ENCODE measurements around the gene ZNF823. TPM values are rescaled to one million over a fixed set of nuclear protein-coding genes. Genes with fewer than 3 reads are reported as not detected.
A peak's percentile ranks its signal among the peaks of the same experiment; 100 is the strongest.

Gene ZNF823
- polyA plus RNA-seq, 2 of the 4 experiments (the other 2 are of a cell fraction), result 2.9 to 3.7 TPM

GRCh38 chr19:11769995-11770394, 31.2 kb upstream of the ZNF823 start (continued):
- TF ChIP-seq KDM1A (IDR thresholded peaks at IDR 0.05; ENCODE audit: low read depth), result no peak
- TF ChIP-seq, protein P1, sequence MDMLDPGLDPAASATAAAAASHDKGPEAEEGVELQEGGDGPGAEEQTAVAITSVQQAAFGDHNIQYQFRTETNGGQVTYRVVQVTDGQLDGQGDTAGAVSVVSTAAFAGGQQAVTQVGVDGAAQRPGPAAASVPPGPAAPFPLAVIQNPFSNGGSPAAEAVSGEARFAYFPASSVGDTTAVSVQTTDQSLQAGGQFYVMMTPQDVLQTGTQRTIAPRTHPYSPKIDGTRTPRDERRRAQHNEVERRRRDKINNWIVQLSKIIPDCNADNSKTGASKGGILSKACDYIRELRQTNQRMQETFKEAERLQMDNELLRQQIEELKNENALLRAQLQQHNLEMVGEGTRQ (IDR thresholded peaks at IDR 0.05), result no peak

DNA sequence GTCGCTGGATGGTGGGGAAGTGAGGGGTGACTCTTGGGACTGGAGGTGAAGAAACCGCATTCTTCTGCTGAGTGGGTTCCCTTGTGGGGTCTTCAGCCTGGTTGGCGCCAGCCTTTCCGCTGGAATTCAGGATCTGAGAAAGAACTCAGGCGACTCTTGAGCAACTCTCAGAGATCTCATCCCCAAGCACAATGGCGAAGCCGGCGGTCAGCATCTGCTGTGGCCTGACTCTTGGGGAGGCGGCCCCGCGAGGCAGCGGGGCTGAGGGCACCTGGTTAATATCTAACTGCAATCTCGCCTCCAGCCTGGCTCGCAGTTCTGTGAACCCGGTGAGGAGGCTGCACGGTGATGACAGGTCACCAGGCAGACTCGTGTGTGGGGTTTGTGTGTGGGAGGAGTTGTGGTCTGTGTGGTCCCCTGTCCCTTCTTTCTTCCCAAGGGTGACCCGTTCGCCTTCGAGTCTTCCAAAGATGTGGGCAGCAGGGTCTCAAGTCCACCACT, 28.9 kb upstream of the ZNF823 start:
- TF ChIP-seq EHMT2 (IDR thresholded peaks at IDR 0.05; ENCODE audit: low read depth) (no peak), POLR2A (IDR thresholded peaks at IDR 0.05; ENCODE audit: low read length) (no peak), RNF2 (IDR thresholded peaks at IDR 0.05; ENCODE audit: borderline replicate concordance, low read depth) (no peak), TP53 (CRISPR knock-in tag; IDR thresholded peaks at IDR 0.05) (no peak), POLR2AphosphoS2 (conservative IDR thresholded peaks at IDR 0.05; ENCODE audit: low read length) (no peak), HDAC2 (IDR thresholded peaks at IDR 0.05) (no peak), E2F6 (IDR thresholded peaks at IDR 0.05; ENCODE audit: borderline replicate concordance, low read depth) (no peak), BHLHE40 (IDR thresholded peaks at IDR 0.05; ENCODE audit: low read depth, low read length) (no peak), CHD4 (IDR thresholded peaks at IDR 0.05; ENCODE audit: borderline replicate concordance) (no peak), SREBF2 (IDR thresholded peaks at IDR 0.05) (no peak), NPAS2 (CRISPR knock-in tag; IDR thresholded peaks at IDR 0.05; ENCODE audit: borderline replicate concordance) (no peak), RAD21 (conservative IDR thresholded peaks at IDR 0.05 in 1 of 2, IDR thresholded peaks at IDR 0.05 in 1 of 2) (no peak), BCL3 (IDR thresholded peaks at IDR 0.05) (no peak), MYC (IDR thresholded peaks at IDR 0.05; ENCODE audit: borderline replicate concordance, low read length) (no peak)
- TF ChIP-seq, protein P2, sequence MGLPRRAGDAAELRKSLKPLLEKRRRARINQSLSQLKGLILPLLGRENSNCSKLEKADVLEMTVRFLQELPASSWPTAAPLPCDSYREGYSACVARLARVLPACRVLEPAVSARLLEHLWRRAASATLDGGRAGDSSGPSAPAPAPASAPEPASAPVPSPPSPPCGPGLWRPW (IDR thresholded peaks at IDR 0.05), result no peak
- TF ChIP-seq, protein P3, sequence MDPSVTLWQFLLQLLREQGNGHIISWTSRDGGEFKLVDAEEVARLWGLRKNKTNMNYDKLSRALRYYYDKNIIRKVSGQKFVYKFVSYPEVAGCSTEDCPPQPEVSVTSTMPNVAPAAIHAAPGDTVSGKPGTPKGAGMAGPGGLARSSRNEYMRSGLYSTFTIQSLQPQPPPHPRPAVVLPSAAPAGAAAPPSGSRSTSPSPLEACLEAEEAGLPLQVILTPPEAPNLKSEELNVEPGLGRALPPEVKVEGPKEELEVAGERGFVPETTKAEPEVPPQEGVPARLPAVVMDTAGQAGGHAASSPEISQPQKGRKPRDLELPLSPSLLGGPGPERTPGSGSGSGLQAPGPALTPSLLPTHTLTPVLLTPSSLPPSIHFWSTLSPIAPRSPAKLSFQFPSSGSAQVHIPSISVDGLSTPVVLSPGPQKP (IDR thresholded peaks at IDR 0.05; ENCODE audit: low read depth, low read length), result no peak
- H3K4me1 ChIP-seq, result no peaks in the 10 kb centered on the region
- FAIRE-seq, result no peak
- no peak for ATAC-seq
- DNase-seq (ENCODE audit: low read depth in 1 of 2, low spot score in 1 of 2), result no peak
- no peaks in the 10 kb centered on the region; the same call in 2 of the 3 replicates for H3K9me3 ChIP-seq
- no peak overlapping the region for H3K4me3 ChIP-seq
- H3K4me2 ChIP-seq, result no peak overlapping the region
- ChIA-PET CTCF (no interaction called here), POLR2A (no interaction called here)
- H3K27ac ChIP-seq, result no peak overlapping the region
- WGBS (ENCODE audit: missing lambda C conversion rate), result 62% methylated on average over 4 of the region's 20 CpGs

GRCh38 chr19:11766597-11767591, 28.1 kb upstream of the ZNF823 start, which contains the start of gene ZNF441:
Gene ZNF441 (plus strand): TSS chr19:11767000. CDS start chr19:11767194, 194 bp downstream.
- no peak for FAIRE-seq
- no peak within 1 kb of the TSS for H3K4me3 ChIP-seq
- ATAC-seq, result no peak; a peak in 1 of 6 replicates
- H3K4me2 ChIP-seq, result 0 out of 3 replicates have a peak within 1 kb of the TSS, but pooled peaks have one; percentile 12
- ChIA-PET CTCF (no interaction called here), POLR2A (no interaction called here)
- no peaks in the 10 kb centered on the region; the same call in 2 of the 3 replicates for H3K9me3 ChIP-seq
- H3K4me1 ChIP-seq, result no peaks in the 10 kb centered on the region
- peak in 1 of 2 experiments; percentile 1 for DNase-seq (ENCODE audit: low read depth in 1 of 2, low spot score in 1 of 2)
- 7% methylated on average over 13 of the region's 61 CpGs for WGBS (ENCODE audit: missing lambda C conversion rate)
- no peak within 1 kb of the TSS for H3K27ac ChIP-seq
- TF ChIP-seq PHF8 (IDR thresholded peaks at IDR 0.05; ENCODE audit: borderline replicate concordance, low read depth), result no peak
- TF ChIP-seq, protein P3 (IDR thresholded peaks at IDR 0.05; ENCODE audit: low read depth, low read length), result no peak
- no peak for TF ChIP-seq MAZ (IDR thresholded peaks at IDR 0.05; ENCODE audit: borderline replicate concordance, low read depth, low read length)
- TF ChIP-seq, protein P4, sequence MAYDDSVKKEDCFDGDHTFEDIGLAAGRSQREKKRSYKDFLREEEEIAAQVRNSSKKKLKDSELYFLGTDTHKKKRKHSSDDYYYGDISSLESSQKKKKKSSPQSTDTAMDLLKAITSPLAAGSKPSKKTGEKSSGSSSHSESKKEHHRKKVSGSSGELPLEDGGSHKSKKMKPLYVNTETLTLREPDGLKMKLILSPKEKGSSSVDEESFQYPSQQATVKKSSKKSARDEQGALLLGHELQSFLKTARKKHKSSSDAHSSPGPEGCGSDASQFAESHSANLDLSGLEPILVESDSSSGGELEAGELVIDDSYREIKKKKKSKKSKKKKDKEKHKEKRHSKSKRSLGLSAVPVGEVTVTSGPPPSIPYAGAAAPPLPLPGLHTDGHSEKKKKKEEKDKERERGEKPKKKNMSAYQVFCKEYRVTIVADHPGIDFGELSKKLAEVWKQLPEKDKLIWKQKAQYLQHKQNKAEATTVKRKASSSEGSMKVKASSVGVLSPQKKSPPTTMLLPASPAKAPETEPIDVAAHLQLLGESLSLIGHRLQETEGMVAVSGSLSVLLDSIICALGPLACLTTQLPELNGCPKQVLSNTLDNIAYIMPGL (CRISPR knock-in tag; IDR thresholded peaks at IDR 0.05; ENCODE audit: borderline replicate concordance), result no peak
- TF ChIP-seq RFX5 (IDR thresholded peaks at IDR 0.05), result no peak
- TF ChIP-seq BHLHE40 (IDR thresholded peaks at IDR 0.05; ENCODE audit: low read depth, low read length), result no peak
- TF ChIP-seq JUN (IDR thresholded peaks at IDR 0.05), result no peak
- TF ChIP-seq CBX8 (IDR thresholded peaks at IDR 0.05), result no peak
- no peak for TF ChIP-seq ZNF302 (CRISPR knock-in tag; IDR thresholded peaks at IDR 0.05)
- TF ChIP-seq, protein P2 (IDR thresholded peaks at IDR 0.05), result no peak
- TF ChIP-seq NR3C1 (IDR thresholded peaks at IDR 0.05), result no peak

Data from A549 (cell line).